T-helper 22 cell (primary cell): ENCODE measurements around the gene FANCL.
"Not testable (repeated sequence)": the region's sequence is repeated elsewhere in the genome, so short reads cannot be mapped to it uniquely, and the experiment has no call there.

Experiments used
- DNase-seq: peaks from one replicate; pipeline ENCODE4 v3.0.0-alpha.2; 2020; ENCODE audit warnings: low read depth

The FANCL gene

DNA sequence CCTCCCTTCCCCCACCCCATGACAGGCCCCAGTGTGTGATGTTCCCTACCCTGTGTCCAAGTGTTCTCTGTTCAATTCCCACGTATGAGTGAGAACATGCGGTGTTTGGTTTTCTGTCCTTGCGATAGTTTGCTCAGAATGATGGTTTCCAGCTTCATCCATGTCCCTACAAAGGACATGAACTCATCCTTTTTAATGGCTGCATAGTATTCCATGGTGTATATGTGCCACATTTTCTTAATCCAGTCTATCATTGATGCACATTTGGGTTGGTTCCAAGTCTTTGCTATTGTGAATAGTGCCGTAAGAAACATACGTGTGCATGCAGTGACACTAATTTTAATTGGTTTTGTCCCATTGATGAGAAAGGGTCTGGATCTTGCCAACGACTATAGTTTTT, 95.4 kb downstream of the FANCL start:
- DNase-seq = not testable (repeated sequence)

DNA sequence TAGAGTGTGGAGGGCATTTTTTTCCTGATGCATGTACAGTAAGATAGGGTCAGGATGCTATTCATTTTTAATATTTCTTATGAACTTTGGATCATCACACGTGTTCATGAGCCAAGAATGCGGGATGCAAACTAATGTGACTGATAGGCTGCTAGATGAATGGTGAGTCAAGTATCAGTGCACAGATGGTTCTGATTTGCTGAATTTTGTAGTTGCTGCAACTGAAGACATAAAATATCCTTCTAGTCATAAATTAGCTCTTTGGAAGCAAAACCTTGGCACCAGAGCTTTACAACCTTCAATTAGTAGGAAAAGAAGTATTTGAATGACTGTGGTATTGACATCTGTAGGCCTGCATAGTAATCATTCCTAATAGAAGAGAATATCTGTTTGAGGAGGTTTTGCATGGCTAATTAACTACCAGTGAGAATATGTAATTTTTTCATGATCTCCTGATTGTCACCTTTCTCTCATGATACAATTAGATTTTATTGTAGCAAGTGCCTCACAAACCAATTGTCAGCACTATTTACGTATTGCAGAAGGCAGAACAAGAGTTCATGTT, 100.5 kb downstream of the FANCL start:
- no peak for DNase-seq

DNA sequence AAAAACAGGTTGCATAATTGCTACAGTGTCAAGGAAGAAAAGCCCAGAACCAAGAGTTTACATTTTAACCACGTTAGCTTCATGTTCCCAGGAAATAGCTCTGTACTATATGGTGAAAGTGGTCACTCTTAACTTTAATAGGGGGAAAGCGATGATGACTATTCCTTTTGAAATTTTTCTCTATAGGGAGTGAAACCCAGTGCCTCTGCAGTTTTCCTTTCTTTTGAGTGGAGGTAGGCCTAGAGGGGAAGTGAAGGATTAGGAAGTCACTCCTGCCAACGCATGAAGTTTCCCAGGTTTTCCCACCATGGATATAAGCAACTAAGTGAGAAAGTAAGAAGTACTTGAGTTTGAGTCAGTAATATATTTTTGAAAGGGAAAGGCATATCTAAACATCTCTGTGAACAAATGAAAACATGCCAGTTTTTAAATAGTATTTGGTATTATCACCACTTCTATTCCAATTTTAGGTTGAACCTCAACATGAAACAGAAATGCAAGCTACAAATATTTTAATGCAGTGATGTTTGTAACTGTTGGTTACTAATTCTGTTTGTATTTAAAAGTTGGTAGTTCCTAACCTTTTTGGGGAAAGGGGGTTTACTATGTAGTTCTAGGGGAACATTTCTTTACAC, 102.6 kb downstream of the FANCL start:
- no peak for DNase-seq

DNA sequence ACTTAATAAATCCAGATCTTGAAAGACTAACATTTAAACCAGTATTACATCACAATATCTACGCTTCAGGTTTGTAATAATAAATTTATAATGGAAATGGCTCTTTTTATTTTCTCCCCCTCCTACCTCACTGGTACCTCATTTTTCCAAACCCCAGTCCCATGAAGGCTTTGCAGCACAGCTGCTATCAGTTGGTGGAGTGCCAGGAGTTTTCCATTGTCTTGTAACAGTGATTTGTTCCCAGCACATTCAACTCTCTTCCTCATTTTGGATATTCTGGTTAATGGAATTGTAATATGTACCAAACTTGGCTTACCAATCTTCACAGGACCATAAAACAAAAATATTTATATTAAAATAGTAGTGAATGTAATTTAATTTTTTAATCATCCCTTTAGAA, 103.3 kb downstream of the FANCL start:
- no peak for DNase-seq

DNA sequence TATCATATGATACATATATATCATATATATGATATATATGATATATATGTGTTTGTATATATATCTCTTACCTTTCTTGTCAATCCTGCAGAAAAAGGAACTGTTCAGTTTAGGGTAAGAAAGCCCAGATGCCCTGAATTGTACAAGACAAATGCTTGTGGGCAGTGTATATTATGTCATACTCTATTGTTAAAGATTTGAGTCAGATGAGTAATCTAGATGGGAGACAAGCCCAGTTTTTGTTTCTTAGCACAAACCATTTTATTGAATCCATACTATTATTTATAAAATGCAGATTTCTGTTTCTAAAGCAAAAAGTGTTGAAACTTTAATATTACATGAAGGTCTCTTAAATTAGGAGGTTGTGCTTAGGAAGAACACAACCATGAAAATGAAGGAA, 103.9 kb downstream of the FANCL start:
- DNase-seq = no peak

DNA sequence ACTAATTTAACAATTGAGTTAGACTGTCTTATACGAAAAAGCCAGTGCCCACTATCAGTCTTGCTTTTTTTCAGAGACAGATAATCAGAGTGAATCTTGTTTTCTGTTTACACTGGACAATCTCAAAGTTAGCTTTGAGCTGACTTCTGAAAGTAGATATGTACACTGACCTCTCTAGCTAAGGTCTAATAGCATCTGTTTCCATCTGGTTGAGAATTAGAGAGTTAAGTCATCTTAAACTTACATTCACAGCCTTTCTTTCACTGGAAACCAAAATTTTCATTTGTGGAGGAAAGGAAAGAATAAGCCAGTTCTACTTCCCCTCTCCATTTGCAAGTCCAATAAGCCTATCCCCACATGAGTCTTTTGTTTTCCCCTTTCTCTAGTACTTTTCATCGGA, 105.3 kb downstream of the FANCL start:
- no peak for DNase-seq

DNA sequence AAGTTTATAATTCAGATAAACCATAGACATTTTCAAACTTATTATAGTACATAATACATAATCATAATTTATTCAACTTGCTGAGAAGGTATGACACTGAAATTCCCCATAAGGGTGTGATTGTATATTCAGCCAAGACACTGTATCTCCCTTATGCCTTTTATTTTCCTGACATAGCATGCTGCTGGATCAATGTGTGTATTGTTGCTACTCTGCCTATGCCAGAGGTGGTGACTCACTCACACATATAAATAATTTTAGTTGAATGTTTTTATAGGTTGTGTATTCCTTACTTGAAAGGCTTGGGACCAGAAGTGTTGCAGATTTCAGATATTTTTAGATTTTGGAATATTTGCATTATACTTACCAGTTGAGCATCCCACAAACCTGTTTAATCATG, 107.7 kb downstream of the FANCL start:
- DNase-seq = no peak

DNA sequence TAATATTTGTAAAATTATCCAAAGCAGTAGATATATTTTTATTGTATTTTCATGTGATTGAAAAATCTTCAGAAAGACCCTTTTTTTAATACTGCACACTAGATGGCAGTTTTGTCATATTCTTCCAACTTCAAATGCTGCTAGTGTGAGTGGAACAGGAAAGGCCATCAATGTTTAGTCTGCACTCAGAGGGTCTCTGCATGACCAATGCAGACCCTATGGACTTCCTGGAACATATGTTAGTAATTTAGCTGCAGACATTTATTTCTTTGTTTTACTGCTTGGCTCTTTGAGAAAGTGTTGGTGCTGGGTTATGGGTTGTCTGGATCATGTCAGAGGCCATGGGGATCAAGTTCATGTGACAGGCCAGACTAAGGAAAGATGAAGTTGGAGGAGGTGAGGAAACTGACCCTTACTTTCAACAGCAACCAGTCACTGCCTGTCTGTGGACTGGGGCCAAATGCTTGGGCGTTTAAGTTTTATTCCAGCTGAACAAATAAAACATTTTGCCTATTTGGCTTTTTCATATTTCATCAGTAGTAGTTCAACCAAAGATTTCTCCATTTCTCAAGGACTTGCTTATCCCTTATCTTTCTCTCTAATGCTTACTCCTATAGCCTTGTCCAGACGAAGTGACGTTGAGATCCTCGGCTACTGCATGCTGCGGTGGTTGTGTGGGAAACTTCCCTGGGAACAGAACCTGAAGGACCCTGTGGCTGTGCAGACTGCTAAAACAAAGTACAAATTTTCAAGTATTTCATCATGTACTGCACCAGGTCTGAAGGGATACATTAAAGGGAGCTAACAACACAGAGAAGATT, 109.7 kb downstream of the FANCL start:
- DNase-seq = no peak

DNA sequence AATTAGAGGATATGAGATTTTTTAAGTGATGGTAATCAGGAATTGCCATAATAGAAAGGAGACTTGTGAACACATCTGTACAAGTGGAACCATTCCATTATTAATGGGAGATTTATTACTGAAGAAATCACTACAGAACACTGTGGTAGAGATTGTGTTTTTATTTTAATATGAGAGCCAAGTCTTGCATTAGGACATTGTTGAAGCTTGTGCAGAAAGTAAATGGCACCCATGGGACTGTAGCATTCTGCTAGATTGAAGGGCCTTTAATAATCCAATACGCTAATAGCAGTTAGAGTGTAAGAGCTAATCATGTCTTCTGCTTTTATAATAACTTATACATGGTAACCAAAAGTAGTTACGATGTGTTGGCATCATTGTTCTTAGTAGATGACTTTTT, 110.9 kb downstream of the FANCL start:
- DNase-seq = no peak

DNA sequence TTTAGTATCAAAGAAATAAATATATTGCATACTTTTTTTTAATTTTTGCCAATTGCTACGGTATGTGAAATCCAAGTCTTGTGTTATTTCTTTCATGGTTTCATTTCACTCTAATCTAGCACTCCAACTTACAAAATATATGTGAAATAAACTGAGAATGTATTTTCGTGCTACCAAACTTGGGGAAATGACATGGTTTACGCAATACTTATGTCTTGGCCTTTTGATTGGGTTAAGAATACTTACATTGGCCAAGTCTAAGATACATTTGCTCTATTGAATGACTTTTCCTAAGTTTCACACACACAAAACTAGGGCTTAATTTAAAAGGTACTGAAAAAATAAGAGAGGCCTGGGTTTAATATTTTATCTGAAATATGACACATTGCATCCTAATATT, 114.0 kb downstream of the FANCL start:
- DNase-seq = no peak

DNA sequence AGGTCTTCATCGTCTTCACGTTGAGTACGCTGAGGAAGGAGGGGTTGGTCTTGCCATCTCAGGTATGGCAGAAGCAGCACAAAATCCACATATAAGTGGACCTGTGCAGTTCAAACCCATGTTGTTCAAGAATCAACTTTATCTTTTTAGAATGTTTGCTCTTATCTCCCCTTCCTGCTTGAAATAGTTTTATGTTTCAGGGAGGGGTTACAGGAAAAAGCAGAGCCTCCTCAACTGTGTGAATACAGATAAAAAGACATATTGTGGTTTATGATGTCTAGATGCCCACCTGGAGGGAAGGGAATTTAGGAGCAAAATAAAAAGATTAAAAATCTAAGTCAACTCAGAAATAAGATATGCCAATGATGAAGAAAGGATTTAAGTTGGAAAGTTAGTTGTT, 118.6 kb downstream of the FANCL start:
- DNase-seq = no peak

DNA sequence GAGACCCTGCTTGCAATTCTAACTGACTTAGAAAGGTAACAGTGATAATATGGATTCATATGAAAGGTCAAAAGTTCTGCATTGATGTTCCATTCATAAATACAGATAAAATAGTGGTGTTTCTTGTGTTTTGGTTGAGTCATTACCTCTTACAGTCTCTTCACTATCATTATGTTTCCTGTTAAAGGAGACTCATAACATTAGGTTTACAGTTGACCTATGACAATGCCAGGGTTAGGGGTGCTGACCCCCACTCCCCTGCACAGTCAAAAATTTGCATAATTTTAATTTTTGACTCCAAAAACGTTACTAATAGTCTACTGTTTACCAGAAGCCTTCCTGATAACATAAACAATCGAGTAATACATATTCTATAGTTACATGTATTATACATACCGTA, 119.1 kb downstream of the FANCL start:
- DNase-seq = no peak

DNA sequence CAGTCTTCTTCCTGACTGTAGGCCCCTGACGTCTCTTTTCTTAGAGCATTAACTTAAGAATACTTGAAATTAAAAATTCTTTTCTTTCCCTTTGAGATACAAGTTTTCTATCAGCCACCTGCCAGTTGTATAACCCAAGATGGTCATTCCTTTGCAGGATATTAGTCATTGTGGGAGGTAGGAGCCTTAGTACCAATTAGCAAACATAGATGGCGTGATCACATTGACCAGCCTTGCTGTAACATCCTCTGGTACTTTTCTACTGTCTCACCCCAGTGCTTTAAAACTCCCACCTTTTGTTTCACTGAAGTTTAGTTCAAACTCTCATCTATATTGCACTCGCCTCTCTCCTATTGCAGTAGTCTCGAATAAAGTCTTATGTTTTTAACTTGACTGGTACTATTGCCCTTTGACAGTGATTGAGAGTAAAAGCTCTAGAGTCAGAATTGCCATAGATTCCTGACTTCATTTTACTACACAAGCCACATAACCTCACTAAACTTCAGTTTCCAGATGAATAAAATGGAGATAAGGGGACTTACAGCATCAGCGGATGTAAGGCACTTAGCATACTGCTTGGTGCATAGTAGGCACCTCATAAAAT, 120.4 kb downstream of the FANCL start:
- no peak for DNase-seq

DNA sequence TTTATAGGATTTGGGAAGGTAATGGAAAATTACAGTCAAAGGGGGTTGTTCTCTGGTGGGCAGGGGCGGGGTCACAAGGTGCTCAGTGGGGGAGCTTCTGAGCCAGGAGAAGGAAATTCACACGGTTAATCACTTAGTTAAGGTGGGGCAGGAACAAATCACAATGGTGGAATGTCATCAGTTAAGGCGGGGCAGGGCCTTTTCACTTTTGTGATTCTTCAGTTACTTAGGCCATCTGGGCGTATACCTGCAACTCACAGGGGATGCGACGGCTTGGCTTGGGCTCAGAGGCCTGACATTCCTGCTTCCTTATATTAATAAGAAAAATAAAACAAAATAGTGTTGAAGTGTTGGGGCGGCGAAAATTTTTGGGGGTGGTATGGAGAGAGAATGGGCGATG, 127.6 kb downstream of the FANCL start:
- DNase-seq = not testable (repeated sequence)

DNA sequence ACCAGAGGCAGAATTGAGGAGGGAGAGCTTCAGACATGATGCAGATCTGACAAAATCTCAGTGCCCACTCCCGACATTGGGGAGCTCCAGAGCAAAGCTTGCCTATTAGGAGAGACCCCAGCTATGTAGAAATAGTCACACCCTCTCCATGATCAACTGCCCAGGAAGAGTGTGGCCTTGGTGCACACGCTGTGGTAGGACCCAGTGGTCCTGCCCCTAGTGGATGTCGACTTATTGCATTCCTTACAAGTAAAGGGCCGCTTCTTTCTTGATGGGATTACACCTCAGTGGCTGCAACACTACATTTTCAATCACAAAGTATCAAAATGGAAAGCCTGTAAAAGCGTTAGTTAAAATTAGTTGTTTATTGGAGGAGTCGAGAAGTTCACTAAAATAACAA, 130.4 kb downstream of the FANCL start:
- no peak for DNase-seq

DNA sequence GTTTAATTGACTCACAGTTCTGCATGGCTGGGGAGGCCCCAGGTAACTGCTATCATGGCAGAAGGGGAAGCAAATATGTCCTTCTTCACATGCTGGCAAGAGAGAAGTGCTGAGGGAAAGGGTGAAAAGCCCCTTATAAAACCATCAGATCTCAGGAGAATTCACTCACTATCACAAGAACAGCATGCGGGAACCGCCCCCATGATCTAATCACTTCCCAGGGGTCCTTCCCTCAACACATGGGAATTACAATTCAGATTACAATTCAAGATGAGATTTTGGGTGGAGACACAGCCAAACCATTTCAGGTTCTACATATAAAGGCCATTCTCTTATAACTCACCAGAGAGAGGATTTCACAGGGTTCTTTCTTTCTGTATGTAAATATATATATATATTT, 131.6 kb downstream of the FANCL start:
- DNase-seq = no peak
